Iris pigment epithelial cell (primary cell): ENCODE data around the gene OSM.

Source experiments
- DNase-seq: peaks from one replicate; pipeline ENCODE4 v3.0.0-alpha.2; 2011; ENCODE audit warnings: low read depth

Gene OSM

DNA sequence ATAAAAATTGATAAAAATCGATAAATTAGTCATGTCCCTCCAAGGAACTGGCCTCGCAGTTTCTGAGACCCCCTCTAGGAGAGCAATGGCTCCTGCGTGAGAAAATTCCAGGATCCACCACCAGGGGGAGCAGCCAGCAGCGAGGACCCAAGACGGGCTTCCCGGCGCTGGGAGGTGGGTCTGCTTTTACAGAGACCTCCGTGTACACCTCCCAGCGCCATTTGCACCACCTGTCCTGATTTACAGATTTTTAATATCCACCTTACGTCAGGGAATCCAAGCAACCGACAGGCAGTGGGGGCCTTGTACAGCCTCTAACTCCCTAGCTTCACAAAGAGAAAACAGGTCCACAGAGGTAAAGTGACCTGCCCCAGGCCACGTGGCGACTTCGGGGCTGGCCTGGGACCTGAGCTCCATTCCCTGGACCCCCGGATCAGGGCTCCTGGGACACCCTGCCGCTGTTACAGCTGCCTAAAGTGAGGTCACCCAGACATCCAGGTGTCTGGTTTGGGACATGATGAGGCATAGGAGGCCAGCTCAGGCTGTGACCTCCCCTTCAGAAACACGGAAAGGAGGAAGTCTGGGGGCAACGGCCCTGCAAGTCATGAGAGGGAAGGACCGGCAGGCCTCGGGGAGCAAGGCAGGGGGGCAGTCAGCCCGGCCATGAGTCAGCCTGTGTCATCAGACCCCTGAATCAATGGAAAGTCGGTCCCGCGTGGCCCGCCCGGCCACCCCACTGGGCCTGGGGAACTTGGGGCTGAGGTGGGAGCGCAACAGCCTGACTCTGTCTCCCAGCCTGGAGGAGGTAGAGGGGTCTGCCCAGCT is 3.5 kb downstream of the OSM start:
- DNase-seq = no peak

DNA sequence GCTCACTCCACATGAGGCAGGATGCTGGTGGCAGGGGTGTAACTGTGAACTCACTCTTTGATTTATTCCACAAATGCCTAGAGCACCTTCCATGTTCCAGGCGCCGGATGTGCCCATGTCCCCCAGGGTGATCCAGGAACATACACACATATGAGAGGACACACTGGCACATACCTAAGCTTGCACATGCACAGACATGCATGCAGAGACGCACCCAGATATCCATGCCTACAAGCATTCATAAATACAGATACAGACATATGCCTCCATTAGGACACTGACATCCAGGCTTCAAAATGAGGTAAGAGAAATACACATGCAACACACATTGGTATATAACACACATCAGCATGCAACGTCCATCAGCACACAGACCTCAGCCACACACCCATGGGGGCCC is 4.5 kb downstream of the OSM start:
- no peak for DNase-seq

GRCh38 chr22:30261134-30261533 is 5.5 kb downstream of the OSM start:
- no peak for DNase-seq

DNA sequence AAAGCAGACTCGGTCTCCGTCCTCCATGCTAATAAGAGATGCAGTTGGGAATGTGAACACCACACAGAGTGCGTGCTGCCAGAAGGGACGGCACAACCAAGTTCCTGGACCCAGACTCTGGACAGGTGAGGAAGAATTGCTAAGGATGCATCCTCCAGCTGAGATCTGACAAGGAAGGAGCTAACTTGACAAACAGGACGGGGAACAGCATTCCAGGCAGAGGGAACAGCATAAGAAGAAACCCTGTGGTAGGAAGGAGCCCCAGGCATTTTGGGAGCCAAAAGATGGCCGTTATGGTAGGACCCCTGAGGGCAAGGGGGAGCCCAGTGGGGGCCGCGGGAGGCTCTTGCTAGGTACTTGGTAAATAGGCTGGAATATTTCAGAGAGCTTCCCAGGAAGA is 6.0 kb downstream of the OSM start:
- DNase-seq = no peak

- no peak for DNase-seq
Observed at GRCh38 chr22:30260276-30260675, 6.4 kb downstream of the OSM start.

DNA sequence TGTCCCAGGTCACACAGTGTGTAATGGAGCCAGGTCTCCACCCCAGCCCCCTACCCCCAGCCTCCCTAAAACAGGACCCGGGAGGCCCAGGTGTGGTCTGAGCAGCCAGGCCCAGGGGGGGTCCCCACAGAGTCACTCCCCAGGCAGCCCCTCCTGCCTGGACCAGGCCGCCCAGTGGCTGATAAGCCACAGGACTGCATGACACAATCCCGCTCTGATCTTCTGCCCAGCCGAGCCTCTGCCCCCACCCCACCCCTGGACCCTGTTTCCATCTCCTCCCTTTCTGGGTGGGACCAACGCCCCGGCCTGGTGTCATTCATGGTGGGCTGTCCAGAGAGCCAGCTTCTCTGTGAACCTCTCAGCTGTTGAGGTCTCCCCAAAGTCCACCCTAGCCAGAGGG is 12.3 kb downstream of the OSM start:
- DNase-seq = no peak

DNA sequence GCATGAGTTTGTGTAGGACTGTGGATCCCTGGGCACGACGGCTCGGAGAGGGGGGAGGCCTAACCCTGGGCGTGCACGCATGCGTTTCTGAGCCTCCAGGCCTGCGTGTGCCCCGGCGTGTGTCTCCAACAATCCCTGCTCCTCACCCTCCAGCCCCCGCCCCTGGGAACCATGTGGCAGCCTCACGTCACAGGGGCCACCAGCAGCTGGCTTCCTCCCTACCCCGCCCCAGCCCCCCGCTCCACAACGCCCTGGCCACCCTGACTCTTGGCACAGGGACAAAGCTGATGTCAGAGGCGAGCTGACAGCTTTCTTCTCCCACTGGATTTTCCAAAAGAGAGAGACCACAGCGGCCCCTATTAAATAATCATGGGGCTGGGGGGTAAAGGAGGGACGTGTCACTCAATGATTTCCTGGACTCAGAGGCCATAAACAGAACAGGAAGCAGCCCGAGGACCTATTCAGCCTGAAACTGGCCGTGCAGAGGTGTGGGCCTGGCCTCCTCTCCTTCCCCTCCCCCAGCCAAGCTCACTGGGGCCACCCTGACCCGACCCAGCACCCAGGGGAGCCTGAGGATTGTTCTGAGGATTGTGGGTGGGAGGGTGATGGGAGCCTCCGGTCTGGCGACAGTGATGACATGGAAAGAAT is 13.3 kb downstream of the OSM start:
- DNase-seq = no peak

GRCh38 chr22:30252411-30253204 is 14.0 kb downstream of the OSM start:
- no peak for DNase-seq

GRCh38 chr22:30251711-30252110 is 14.9 kb downstream of the OSM start:
- peak; percentile 55 for DNase-seq

GRCh38 chr22:30250661-30251267 is 15.9 kb downstream of the OSM start:
- peak; percentile 77 for DNase-seq

DNA sequence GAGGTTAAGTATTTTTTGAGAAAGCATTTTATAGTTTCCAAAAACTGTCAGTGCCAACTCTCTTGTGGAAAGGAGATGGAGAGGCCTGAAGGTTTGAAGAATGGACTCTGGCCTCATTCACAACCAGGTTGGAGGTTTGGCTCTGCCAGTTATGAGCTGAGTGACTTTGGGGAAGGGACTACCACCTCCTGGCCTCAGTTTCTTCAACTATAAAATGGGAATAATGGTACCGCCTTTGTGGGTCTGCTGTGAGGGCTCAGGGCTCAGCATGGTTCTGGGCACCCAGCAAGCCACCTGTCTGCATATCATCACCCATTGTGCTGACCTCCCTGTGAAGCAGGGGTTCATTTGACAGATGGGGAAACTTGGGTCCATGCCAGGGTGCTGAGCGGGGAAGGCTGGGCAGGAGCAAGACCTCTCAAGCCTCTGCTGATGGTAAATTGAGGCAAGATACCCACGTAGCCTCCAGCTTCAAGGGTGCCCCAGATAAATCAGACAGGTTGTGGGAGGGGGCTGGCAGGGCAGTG is 16.5 kb downstream of the OSM start:
- DNase-seq = no peak

DNA sequence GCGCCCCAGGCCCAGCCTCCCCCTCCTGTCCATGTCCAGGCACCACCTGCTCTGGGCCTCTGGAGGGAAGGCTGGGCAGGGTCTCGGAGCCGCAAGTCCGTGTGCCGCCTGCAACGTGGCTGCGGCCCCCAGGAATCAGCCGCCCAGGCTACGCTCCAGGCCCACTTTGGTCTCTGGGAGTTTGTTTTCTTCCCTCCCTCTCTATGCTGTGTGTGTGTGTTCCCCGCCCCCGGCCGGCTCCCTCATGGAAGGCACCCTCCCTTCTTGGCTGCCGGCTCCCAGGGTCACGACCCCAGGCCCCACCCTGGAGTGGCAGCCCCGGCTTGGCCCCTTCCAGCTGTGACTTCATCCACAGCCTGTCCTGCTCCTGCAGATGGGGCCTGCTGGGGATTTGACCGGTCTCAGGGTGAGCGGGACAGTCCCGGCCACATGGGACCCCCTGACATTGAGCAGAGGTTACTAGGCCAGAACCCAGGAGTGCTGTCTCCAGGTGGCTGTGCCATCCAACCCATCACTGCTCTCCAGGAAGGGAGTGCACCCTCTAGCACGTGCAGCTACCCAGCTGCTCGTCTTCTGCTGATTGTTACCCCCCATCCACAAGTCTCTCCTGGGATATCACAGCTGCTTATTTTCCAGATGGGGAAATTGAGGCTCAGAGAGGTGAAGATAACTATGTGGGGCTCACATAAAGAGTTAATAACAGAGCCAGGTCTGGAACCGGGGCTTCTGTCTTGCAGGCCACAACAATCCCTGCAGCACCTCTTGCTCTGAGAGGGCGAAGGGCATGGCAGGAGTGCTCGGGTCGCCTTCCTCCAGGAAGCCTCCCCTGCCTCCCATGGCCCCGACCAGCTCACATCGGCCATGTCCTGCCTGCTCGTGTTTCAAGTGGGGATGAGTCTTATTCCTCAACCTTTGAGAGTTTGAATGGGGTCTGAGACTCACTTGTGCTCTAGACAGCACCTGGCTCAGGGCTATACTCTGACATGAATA is 17.3 kb downstream of the OSM start:
- DNase-seq = no peak

- no peak for DNase-seq
Observed at GRCh38 chr22:30248484-30248883, 18.2 kb downstream of the OSM start.

DNA sequence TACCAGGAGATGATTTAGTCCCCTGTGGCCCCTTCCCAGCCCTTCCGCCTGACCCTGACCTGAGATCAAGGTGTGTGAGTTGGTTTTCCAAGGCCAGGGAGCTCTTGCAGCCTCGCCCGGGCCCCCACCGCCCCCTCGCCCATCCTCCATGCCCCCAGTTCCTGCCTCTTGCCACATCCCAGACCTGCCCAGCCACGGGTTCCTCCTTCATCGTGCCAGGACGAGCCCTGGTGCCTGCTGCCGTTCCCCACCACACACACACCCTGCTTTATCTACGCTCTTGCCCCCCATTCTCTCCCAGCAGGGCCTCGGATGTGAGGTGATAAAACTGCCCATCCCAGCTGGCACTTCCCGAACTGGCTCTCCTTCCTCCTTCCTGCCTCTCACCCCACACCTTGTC is 18.7 kb downstream of the OSM start:
- no peak for DNase-seq

DNA sequence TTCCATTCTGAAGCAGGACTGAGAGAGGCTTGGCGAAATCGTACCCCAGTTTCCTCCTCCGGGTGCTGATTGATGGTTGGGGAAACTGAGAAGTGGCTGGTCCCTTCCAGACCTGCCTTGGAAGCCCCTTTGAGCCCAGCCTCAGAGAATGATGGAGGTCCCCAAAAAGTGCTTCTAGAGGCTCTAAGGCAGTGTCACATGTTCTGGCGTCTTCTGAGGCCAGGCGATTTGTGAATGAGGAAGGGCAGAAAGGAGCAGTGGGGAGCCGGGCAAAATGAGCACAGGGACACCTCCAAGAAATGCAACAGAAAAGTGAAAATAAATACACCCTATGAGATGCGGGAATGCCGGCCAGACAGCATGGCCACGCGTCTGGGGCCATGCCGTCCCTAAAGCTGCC is 19.1 kb downstream of the OSM start:
- no peak for DNase-seq

DNA sequence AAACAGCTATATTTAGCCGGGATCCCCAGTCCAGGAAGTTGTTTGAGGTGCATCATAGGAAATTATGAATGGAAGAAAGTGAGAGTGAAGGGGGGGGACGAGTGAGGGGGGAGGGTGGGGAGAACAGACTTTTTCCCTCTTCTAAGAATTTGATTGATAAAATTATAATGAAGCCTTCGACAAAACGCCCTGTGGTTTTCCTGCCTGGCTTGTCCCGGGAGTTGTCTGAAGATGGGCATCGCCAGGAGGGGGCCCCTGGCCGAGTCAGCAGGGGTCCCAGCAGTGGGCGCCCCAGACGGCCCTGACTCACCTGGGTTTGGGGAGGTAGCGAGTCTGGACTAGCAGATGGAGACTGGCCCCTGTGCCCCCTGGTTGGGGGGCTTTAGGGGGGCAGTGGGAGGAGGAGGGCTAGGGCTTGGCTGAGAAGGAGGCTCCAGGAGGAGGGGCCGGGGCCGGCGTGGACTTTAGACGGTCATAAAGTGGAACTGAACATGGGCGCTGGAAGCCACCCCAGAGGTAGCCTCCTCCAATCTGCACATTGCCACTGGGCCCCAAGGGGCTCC is 19.8 kb downstream of the OSM start:
- DNase-seq = no peak

- DNase-seq = peak; percentile 86
Observed at GRCh38 chr22:30245985-30246813, 20.5 kb downstream of the OSM start, which contains the start of gene LIF. TSS of gene LIF (minus strand) at chr22:30246759. CDS start at chr22:30246695, 64 bp downstream.

DNA sequence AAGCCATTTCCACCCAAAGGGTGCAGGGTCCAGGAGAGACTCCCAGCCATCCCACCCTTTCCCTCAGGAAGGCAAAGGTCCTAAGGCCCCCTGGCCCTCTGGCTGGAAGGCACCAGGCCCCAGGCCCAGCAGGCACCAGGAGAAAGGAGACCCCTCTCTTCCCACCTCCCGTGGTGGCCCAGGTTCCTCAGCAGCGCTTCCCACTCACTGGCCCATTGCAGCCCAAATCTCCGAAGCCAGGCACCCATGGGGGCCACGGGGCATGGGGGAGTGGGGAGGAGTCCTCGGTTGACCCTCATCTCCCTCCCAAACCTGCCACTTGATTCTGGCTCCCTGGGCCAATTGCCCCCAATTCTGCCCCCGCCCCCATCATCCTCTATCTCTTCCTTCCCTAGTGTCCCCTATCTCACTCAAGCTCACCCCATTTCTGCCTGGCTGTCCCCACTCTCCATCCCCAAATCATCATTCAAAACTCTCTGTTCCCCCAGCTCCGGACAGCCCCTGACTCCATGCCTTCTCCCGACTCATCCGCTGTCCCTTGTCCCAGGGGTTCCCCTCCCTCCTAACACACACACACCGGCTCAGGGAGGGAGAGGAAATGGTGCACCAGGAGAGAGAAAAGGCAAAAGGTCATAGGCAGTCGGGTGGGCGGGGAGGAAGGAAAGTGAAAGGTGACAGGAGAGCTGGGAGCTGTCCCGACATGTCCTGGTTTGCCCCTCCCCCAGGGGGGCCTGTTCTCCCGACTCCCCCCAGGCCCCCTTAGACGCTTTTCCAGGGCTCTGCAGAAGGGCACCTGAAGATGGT is 21.3 kb downstream of the OSM start:
- no peak for DNase-seq

- no peak for DNase-seq
Observed at GRCh38 chr22:30244641-30245040, 22.0 kb downstream of the OSM start.
